HG03469 (cell line): ENCODE measurements around the gene JPH3.

ENCODE experiments used
- ATAC-seq: cut with Tn5 transposase; IDR thresholded peaks from one replicate; pipeline ENCODE4 v1.9.1; 2021; ENCODE audit warnings: mild to moderate bottlenecking, moderate library complexity, moderate number of reproducible peaks; ENCODE audit not compliant: unreplicated experiment

JPH3 gene

GRCh38 chr16:87622756-87623319 lies 20.5 kb downstream of the JPH3 start:
- no peak for ATAC-seq

GRCh38 chr16:87625241-87625797 lies 23.0 kb downstream of the JPH3 start:
- ATAC-seq = no peak

GRCh38 chr16:87626401-87626800 lies 24.1 kb downstream of the JPH3 start:
- ATAC-seq = no peak

- ATAC-seq = no peak
Measured at GRCh38 chr16:87626905-87627304, 24.6 kb downstream of the JPH3 start.

GRCh38 chr16:87627542-87628245 lies 25.4 kb downstream of the JPH3 start:
- no peak for ATAC-seq

DNA sequence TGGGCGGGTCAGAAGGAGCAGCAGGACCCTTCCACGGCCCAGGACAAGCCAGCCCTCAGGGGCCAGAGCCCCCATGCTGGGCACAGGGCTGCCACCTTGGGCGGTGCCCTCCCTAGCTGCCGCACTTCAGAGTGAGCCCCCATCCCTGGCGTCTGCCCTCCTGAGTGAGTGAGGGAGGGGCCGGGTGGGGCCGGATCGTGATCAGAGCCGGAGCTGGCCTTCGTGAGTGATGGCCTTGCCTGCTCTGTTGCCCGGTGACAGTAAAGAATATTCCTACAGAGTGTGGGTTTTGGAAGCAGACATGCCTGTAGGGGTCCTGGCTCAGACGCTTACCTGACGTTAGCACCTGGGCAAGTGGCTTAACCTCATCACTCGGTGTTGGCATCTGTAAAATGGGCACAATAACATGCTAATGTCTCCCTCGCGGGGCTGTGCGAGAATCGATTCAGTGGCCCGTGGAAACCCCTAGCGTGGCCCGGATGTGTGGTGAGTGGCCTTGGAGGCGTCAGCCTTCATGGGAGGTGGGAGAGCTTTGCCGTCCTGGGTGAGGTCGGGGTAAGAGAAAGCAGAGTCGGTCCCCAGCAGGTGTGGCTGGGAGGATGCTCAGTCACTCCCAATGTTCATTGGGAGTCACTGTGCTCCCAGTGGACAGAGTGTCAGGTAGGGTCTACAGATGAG lies 26.1 kb downstream of the JPH3 start:
- ATAC-seq = no peak

DNA sequence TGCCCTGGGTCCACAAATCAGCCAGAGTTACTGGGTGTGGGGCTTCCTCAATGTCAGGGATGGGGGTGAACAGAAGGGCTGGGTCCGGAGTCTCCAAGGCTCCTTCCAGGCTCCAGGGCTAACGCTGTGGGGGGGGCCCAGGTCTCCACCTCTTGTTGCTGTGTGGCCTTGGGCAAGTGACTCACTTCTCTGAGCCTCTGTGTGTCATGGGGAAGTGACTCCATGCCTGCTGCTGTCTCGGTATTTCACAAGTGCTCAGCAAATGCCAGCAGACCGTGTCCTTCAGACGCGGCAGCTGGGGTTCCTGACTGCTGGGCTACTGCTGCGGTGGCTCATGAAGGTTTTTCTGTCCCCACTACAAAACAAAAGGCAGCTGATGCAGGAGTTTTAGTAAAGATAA lies 26.6 kb downstream of the JPH3 start:
- ATAC-seq = no peak

GRCh38 chr16:87631067-87631466 lies 28.8 kb downstream of the JPH3 start:
- ATAC-seq = no peak

GRCh38 chr16:87634411-87634810 lies 32.1 kb downstream of the JPH3 start:
- no peak for ATAC-seq

DNA sequence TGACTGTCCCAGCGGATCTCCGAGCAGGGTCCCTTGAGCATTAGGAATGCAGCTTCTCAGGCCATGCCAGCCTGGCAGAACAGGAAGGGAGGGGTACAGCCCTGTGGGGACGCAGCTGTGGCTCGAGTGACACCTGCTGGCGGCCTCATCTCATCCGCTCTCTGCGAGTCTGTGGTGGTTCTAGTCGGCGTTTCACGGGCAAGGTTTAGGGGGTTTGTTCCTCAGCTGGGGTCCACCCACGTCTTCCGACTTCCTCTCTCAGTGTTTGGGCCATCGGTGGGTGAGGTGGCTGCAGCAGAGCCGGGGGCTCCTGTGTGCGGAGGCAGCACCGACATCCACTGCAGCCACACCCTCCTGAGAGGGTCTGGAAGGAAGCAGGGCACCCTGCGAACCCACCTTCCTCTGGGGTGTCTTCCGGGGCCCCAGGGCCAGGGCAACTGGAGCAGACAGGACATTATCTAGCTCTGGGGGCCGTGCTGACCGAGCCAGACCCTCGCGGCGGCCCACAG lies 33.3 kb downstream of the JPH3 start:
- ATAC-seq = no peak

- no peak for ATAC-seq
Measured at GRCh38 chr16:87636050-87636684, 33.9 kb downstream of the JPH3 start.

DNA sequence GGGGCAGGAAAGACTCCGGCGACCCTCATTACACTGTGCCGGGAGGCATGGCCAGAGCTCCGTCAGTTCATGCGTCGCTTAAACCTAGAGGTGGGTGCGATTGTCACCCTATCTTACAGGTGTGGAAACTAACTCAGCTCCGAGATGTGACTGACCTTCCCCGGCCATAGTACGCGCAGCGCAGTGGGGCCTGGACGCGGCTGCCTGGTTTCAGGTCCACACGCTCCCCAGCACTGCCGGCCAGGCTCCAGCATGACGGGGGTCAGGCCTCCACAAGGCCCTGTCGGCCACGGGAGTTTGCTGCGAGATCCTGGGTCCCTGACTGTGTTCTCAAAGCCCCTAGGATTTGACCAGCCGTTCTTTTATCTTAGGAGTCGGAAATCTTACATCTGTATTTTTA lies 34.4 kb downstream of the JPH3 start:
- ATAC-seq = no peak

DNA sequence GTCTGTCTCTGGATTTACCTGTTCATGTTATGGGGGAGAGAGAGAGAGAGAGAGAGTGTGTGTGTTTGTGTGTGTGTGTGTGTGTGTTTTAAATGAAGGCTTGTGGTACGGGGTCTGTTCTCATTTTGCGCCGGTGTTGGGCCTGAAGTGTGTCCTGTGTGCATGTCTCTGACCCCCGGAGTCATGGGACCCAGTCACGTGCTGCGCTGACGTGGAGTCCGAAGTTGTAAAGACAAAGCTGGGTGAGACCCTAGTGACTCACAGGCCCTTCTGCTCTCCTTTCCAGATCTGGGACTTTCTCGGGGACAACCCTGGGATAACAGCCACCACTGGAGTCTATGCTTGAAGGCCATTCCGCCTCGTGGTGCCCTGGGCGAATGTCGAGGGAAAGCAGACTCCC lies 35.0 kb downstream of the JPH3 start:
- ATAC-seq = no peak

GRCh38 chr16:87638736-87639135 lies 36.4 kb downstream of the JPH3 start:
- ATAC-seq = no peak

- ATAC-seq = no peak
Measured at GRCh38 chr16:87641721-87642120, 39.4 kb downstream of the JPH3 start.

DNA sequence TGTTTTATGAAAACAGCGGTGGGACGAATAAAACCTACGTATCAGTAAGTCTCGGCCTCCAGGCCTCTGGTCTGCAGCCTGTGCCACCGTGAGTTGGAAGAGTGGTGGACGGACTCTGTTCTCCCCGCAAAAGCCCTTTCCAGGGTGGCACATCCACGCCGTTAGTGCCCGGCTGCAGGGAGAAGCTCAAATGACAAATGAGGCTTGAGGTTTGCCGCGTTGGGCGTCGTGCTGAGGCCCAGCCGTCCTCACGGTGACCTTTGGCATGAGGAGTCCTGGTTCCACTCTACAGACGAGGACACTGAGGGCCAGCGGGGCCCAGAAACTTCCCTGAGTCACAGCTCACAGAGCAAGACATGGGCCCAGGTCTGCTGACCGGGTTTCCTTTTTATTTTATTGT lies 40.2 kb downstream of the JPH3 start:
- no peak for ATAC-seq

DNA sequence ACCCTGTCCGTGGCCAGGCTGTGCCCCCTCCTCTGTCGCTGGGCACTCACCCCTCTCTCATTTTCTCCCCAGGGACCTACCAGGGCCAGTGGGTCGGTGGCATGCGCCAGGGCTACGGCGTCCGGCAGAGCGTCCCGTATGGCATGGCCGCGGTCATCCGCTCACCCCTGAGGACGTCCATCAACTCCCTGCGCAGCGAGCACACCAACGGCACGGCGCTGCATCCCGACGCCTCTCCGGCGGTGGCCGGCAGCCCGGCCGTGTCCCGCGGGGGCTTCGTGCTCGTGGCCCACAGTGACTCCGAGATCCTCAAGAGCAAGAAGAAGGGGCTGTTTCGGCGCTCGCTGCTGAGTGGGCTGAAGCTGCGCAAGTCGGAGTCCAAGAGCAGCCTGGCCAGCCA lies 41.9 kb downstream of the JPH3 start:
- no peak for ATAC-seq

DNA sequence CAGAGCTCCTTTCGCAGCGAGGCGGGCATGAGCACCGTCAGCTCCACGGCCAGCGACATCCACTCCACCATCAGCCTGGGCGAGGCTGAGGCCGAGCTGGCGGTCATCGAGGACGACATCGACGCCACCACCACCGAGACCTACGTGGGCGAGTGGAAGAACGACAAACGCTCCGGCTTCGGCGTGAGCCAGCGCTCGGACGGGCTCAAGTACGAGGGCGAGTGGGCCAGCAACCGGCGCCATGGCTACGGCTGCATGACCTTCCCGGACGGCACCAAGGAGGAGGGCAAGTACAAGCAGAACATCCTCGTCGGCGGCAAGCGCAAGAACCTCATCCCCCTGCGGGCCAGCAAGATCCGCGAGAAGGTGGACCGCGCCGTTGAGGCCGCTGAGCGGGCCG lies 42.3 kb downstream of the JPH3 start:
- ATAC-seq = no peak

GRCh38 chr16:87645802-87646201 lies 43.5 kb downstream of the JPH3 start:
- ATAC-seq = no peak

GRCh38 chr16:87647431-87648185 lies 45.3 kb downstream of the JPH3 start:
- no peak for ATAC-seq

GRCh38 chr16:87648236-87648635 lies 45.9 kb downstream of the JPH3 start:
- ATAC-seq = no peak
